MM.1S (cell line): ENCODE results near the gene PKD1L1.

ENCODE experiments used
- CTCF ChIP-seq: fragments of 300-600 bp; sonication (generic); IDR thresholded peaks from 2 replicates; pipeline ENCODE4 v1.5.1; 2016; ENCODE audit warnings: antibody characterized with exemption, low read length, mixed read lengths
- EZH2 ChIP-seq: fragments of 300-600 bp; sonication (generic); optimal IDR thresholded peaks from 2 replicates; pipeline ENCODE3; 2017; ENCODE audit warnings: low read depth, mild to moderate bottlenecking, antibody characterized with exemption, low read length, mixed read lengths

DNA sequence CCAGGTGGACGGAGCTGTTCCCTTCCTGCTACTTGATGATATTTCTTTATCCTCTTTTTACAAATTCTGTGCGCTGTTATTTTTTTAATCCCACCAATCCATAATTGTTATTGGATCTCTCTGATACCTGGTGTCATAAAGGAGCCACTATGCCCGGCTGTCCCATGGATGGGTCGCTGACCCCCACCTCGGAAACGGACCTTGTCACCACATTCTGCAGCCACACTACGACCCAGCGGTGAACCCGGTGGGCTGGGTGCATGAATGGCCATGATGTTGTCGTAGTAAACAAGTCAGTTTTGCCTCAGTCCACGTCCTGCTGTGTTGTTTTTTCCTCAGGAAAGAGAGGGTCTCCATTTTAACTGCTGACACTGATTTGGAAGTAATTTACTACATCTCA, 112.2 kb downstream of the PKD1L1 start:
- no peak for TF ChIP-seq CTCF
- no peak for TF ChIP-seq EZH2
